SU-DHL-6 (cell line): Measurements from ENCODE around the gene ZSCAN18.

Experiments
- H2AFZ ChIP-seq: fragments of 200-600 bp; sonication (generic); 2 replicates; pipeline ENCODE4 v1.6.1; 2014; ENCODE audit warnings: low read depth, mild to moderate bottlenecking, moderate library complexity, mixed read lengths, antibody characterized with exemption, low read length; ENCODE audit not compliant: severe bottlenecking
- H3F3A ChIP-seq: fragments of 200-600 bp; shearing (Covaris generic); 2 replicates; pipeline ENCODE4 v1.6.0; 2016; ENCODE audit warnings: antibody characterized with exemption, mild to moderate bottlenecking; ENCODE audit not compliant: insufficient read depth
- H3K27ac ChIP-seq: fragments of 200-600 bp; sonication (generic); 2 replicates; pipeline ENCODE4 v1.5.1; 2016; ENCODE audit warnings: low read depth, mild to moderate bottlenecking, low read length, moderate library complexity, mixed read lengths
- H3K27me3 ChIP-seq: fragments of 200-600 bp; sonication (generic), shearing (Covaris generic); 2 replicates; pipeline ENCODE4 v1.6.0; 2014; ENCODE audit warnings: mild to moderate bottlenecking, low read length
- H3K36me3 ChIP-seq: fragments of 200-600 bp; sonication (generic); 2 replicates; pipeline ENCODE4 v1.6.1; 2014; ENCODE audit warnings: mild to moderate bottlenecking, low read length, mixed read lengths
- H3K4me2 ChIP-seq: fragments of 300-600, 200-600 bp; shearing (Covaris generic), sonication (generic); 2 replicates; pipeline ENCODE4 v1.6.0; 2014; ENCODE audit warnings: low read length, low read depth, mild to moderate bottlenecking; ENCODE audit not compliant: poor library complexity, severe bottlenecking
- H3K4me3 ChIP-seq: fragments of 200-600 bp; sonication (generic); 2 replicates; pipeline ENCODE4 v1.5.1; 2014; ENCODE audit warnings: antibody characterized with exemption, low read length, mild to moderate bottlenecking, mixed read lengths; ENCODE audit not compliant: insufficient read depth, poor library complexity, severe bottlenecking
- H3K79me2 ChIP-seq: fragments of 200-600 bp; sonication (generic); 2 replicates; pipeline ENCODE4 v1.6.1; 2014; ENCODE audit warnings: mild to moderate bottlenecking, low read length, moderate library complexity; ENCODE audit not compliant: insufficient read depth
- H3K9ac ChIP-seq: fragments of 200-600 bp; sonication (generic); 2 replicates; pipeline ENCODE4 v1.7.0; 2014; ENCODE audit warnings: mild to moderate bottlenecking, low read length
- H3K9me2 ChIP-seq: fragments of 200-600 bp; sonication (generic); replicated peaks from 2 replicates; pipeline ENCODE4 v1.6.1; 2014; ENCODE audit warnings: low read length; ENCODE audit not compliant: insufficient read depth
- H3K9me3 ChIP-seq: fragments of 200-600 bp; sonication (generic); 2 replicates; pipeline ENCODE4 v1.6.1; 2014; ENCODE audit warnings: low read length, mixed read lengths; ENCODE audit not compliant: insufficient read depth
- H4K20me1 ChIP-seq: fragments of 200-600 bp; sonication (generic); 2 replicates; pipeline ENCODE4 v1.6.1; 2014; ENCODE audit warnings: low read depth, mild to moderate bottlenecking, antibody characterized with exemption, low read length, moderate library complexity, mixed read lengths
- EZH2phosphoT487 ChIP-seq: fragments of 200-600 bp; sonication (generic), shearing (Covaris generic); conservative IDR thresholded peaks from 2 replicates; pipeline ENCODE4 v1.6.1; 2018; ENCODE audit warnings: mild to moderate bottlenecking, antibody characterized with exemption, low read length, moderate library complexity, mixed read lengths
- TF ChIP-seq, protein P1 (sequence below): fragments of 200-600 bp; sonication (generic); IDR thresholded peaks from one replicate; pipeline ENCODE4 v1.5.1; 2017; ENCODE audit warnings: antibody characterized with exemption, mild to moderate bottlenecking, low read length, moderate library complexity; ENCODE audit not compliant: insufficient read depth, poor library complexity, severe bottlenecking

Gene ZSCAN18

DNA sequence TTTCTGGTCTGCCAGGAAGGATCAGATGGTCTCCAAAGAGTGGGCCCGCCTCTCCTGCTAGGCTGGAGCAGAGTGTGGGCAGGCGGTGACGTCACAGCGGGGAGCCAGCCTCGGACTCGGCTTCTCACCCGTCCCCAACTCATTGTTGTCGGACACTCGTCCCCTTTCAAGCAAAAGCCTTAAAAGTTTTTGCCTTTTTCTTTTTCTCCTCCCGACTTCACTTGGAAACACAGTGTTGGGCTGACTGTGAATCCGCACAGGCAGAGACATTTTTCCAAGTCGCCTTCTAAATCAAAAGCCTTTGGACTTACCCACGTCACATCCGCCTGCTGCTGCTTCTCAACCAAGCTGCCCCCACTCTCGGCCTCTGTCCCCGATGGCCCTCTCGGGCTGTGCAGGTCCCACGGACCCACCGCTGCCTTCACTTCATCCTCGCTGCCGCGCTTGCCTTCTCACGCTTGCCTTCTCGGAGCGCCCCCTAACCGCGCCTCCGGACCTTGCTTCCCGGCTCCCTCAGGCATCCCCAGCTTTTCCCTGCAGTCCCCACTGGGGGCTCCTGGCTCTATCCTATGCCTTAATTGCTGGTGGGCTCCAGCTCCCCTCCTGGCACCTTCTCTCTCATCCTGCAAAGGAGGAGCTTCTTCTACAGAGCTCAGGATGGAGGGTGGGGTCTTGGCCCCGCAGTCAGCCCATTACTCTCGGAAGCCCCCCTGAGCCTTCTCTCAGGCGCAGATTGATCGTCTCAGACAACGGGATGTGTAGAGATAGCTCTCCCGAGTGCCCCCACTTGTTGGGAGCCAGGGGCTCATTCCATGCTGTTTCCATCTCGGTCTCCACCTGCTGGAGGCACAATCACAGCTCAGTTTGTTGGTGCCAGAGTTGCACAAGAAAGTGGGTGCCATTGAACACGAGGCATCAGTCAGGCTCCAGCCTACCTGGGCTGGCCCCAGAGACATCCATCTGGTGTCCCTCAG, 42.8 kb downstream of the ZSCAN18 start:
- no peaks in the 10 kb centered on the region for H3K36me3 ChIP-seq
- no peak overlapping the region for H3K4me3 ChIP-seq
- H3K27me3 ChIP-seq, result no peaks in the 10 kb centered on the region
- no peaks in the 10 kb centered on the region for H3K79me2 ChIP-seq
- H4K20me1 ChIP-seq, result no peaks in the 10 kb centered on the region
- no peaks in the 10 kb centered on the region for H3F3A ChIP-seq
- H3K4me2 ChIP-seq, result no peak overlapping the region
- no peak overlapping the region for H2AFZ ChIP-seq
- H3K9ac ChIP-seq, result no peak overlapping the region
- TF ChIP-seq EZH2phosphoT487, result no peak
- TF ChIP-seq, protein P1, sequence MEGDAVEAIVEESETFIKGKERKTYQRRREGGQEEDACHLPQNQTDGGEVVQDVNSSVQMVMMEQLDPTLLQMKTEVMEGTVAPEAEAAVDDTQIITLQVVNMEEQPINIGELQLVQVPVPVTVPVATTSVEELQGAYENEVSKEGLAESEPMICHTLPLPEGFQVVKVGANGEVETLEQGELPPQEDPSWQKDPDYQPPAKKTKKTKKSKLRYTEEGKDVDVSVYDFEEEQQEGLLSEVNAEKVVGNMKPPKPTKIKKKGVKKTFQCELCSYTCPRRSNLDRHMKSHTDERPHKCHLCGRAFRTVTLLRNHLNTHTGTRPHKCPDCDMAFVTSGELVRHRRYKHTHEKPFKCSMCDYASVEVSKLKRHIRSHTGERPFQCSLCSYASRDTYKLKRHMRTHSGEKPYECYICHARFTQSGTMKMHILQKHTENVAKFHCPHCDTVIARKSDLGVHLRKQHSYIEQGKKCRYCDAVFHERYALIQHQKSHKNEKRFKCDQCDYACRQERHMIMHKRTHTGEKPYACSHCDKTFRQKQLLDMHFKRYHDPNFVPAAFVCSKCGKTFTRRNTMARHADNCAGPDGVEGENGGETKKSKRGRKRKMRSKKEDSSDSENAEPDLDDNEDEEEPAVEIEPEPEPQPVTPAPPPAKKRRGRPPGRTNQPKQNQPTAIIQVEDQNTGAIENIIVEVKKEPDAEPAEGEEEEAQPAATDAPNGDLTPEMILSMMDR, result no peak
- H3K9me2 ChIP-seq, result no peaks in the 10 kb centered on the region
- no peak overlapping the region for H3K27ac ChIP-seq
- peaks cover 3% of the 10 kb centered on the region; the same call in 1 of the 2 replicates for H3K9me3 ChIP-seq

DNA sequence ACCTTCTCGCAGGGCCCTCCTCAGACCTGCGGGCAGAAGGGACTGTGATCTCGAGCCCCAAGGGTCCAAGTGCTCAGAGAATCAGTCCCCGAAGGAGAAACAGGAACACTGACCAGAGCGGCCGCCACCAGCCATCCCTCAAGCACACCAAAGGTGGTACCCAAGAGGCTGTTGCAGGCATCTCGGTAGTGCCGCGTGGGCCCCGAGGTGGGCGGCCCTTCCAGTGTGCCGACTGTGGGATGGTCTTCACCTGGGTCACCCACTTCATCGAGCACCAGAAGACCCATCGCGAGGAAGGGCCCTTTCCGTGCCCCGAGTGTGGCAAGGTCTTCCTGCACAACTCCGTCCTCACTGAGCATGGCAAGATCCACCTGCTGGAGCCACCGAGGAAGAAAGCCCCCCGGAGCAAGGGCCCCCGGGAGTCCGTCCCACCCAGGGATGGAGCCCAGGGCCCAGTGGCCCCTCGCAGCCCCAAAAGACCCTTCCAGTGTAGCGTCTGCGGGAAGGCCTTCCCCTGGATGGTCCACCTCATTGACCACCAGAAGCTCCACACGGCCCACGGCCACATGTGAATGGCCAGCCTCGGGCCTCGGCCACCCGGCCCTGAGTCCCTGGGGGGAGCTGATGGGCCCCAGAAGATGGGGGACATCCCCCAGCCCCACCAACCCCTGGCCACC, 44.4 kb downstream of the ZSCAN18 start:
- no peaks in the 10 kb centered on the region for H3F3A ChIP-seq
- no peaks in the 10 kb centered on the region for H3K27me3 ChIP-seq
- no peak overlapping the region for H3K4me2 ChIP-seq
- no peaks in the 10 kb centered on the region for H3K9me2 ChIP-seq
- H3K9me3 ChIP-seq, result peaks cover 3% of the 10 kb centered on the region; the same call in 1 of the 2 replicates
- H2AFZ ChIP-seq, result no peak overlapping the region
- H3K4me3 ChIP-seq, result no peak overlapping the region
- H3K27ac ChIP-seq, result no peak overlapping the region
- H4K20me1 ChIP-seq, result no peaks in the 10 kb centered on the region
- no peak overlapping the region for H3K9ac ChIP-seq
- TF ChIP-seq, protein P1, result no peak
- H3K79me2 ChIP-seq, result no peaks in the 10 kb centered on the region
- H3K36me3 ChIP-seq, result no peaks in the 10 kb centered on the region

DNA sequence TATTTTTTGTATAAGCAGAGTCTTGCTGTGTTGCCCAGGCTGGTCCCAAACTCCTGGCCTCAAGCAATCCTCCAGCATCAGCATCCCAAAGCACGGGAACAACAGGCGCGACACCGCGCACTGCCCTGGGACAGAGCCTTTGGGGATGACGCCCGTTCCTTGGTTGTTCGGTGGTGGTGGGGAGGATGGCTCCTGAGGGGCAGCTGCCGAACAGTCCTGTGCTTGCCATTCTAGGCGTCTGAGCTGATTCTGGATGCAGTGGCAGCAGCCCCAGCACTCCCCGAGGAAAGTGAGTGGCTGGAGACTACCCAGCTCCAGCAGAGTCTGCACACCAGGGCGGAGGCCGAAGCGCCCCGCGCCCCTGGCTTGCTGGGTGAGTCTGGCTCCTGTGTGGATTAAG, 45.8 kb downstream of the ZSCAN18 start:
- Histone ChIP-seq H3K4me2 (no peak overlapping the region), H3K27me3 (no peaks in the 10 kb centered on the region), H3K9me3 (peaks cover 3% of the 10 kb centered on the region; the same call in 1 of the 2 replicates), H2AFZ (no peak overlapping the region), H3K9ac (no peak overlapping the region), H3K36me3 (no peaks in the 10 kb centered on the region), H4K20me1 (no peaks in the 10 kb centered on the region), H3K27ac (no peak overlapping the region), H3K4me3 (no peak overlapping the region), H3K9me2 (no peaks in the 10 kb centered on the region), H3F3A (no peaks in the 10 kb centered on the region), H3K79me2 (no peaks in the 10 kb centered on the region)
- TF ChIP-seq EZH2phosphoT487, result no peak
- TF ChIP-seq, protein P1, result no peak
